ENCODE data around the gene ITGA11. TPM values are rescaled to one million over a fixed set of nuclear protein-coding genes. Genes with fewer than 3 reads are reported as not detected.

The ITGA11 gene
- total and polyA plus RNA-seq, 12 donors, result 1.4 to 25.9 (median 12.3) TPM

- Histone ChIP-seq H3K9me3 (no peaks in the 10 kb centered on the region), H3K27ac (peak overlapping the region in 4 of 10 donors; percentile 1 to 28 (median 19)), H3K27me3 (no peaks in the 10 kb centered on the region), H3K4me1 (peaks cover 0 to 19% (median 7%) of the 10 kb centered on the region in 9 donors), H3K4me3 (no peak overlapping the region), H3K36me3 (no peaks in the 10 kb centered on the region)
- 75 to 80% methylated on average over 15 of the region's 15 CpGs for WGBS, 2 donors
- TF ChIP-seq CTCF (IDR thresholded peaks at IDR 0.05), result no peak
- ATAC-seq (peak in 3 of 8 donors; percentile 12 to 25 (median 13)), DNase-seq (peak; percentile 4 to 34)
- intact Hi-C loops (cut with DNase I), result no loop called here
Observed at GRCh38 chr15:68413363-68414205, 18.4 kb downstream of the ITGA11 start.

GRCh38 chr15:68412218-68412617, 19.7 kb downstream of the ITGA11 start:
- DNase-seq (no peak), ATAC-seq (no peak)
- TF ChIP-seq CTCF (IDR thresholded peaks at IDR 0.05), result no peak
- Histone ChIP-seq H3K36me3 (no peaks in the 10 kb centered on the region), H3K4me3 (no peak overlapping the region), H3K27me3 (no peaks in the 10 kb centered on the region), H3K4me1 (peaks cover 0 to 13% (median 0%) of the 10 kb centered on the region in 9 donors), H3K27ac (no peak overlapping the region), H3K9me3 (no peaks in the 10 kb centered on the region)
- intact Hi-C loops (cut with DNase I), result no loop called here
- 89 to 97% methylated on average over 8 of the region's 8 CpGs for whole genome bisulfite sequencing, 2 donors

GRCh38 chr15:68411735-68412134, 20.2 kb downstream of the ITGA11 start:
- 96 to 99% methylated on average over 2 of the region's 2 CpGs for WGBS, 2 donors
- Histone ChIP-seq H3K9me3 (no peaks in the 10 kb centered on the region), H3K4me1 (peaks cover 0 to 13% (median 0%) of the 10 kb centered on the region in 9 donors), H3K36me3 (no peaks in the 10 kb centered on the region), H3K27ac (no peak overlapping the region), H3K27me3 (no peaks in the 10 kb centered on the region), H3K4me3 (no peak overlapping the region)
- ATAC-seq (no peak), DNase-seq (no peak)
- intact Hi-C loops (cut with DNase I), result no loop called here
- TF ChIP-seq CTCF (IDR thresholded peaks at IDR 0.05), result no peak

GRCh38 chr15:68411343-68411675, 20.7 kb downstream of the ITGA11 start:
- TF ChIP-seq CTCF (IDR thresholded peaks at IDR 0.05), result no peak
- Histone ChIP-seq H3K36me3 (no peaks in the 10 kb centered on the region), H3K4me1 (peaks cover 0 to 13% (median 0%) of the 10 kb centered on the region in 9 donors), H3K27me3 (no peaks in the 10 kb centered on the region), H3K9me3 (no peaks in the 10 kb centered on the region), H3K27ac (no peak overlapping the region), H3K4me3 (no peak overlapping the region)
- intact Hi-C loops (cut with DNase I), result no loop called here
- DNase-seq (no peak), ATAC-seq (no peak)
- WGBS, 2 donors, result 97 to 99% methylated on average over 4 of the region's 4 CpGs
